Choroid plexus epithelial cell (primary cell): ENCODE measurements around the gene MAP2K1.
"Not testable (repeated sequence)": the region's sequence is repeated elsewhere in the genome, so short reads cannot be mapped to it uniquely, and the experiment has no call there.

Source experiments
- DNase-seq: peaks from one replicate; pipeline ENCODE4 v3.0.0-alpha.2; 2010; ENCODE audit warnings: low read depth
- H3K4me3 ChIP-seq: 2 replicates; pipeline ENCODE4 v1.5.1; 2011; ENCODE audit warnings: low read depth, mild to moderate bottlenecking, control low read depth, low read length, moderate library complexity
- CTCF ChIP-seq: conservative IDR thresholded peaks from 2 replicates; pipeline ENCODE4 v1.5.1; 2011; ENCODE audit warnings: low read depth, mild to moderate bottlenecking, control low read depth, inconsistent platforms, low read length, moderate library complexity

Gene MAP2K1

DNA sequence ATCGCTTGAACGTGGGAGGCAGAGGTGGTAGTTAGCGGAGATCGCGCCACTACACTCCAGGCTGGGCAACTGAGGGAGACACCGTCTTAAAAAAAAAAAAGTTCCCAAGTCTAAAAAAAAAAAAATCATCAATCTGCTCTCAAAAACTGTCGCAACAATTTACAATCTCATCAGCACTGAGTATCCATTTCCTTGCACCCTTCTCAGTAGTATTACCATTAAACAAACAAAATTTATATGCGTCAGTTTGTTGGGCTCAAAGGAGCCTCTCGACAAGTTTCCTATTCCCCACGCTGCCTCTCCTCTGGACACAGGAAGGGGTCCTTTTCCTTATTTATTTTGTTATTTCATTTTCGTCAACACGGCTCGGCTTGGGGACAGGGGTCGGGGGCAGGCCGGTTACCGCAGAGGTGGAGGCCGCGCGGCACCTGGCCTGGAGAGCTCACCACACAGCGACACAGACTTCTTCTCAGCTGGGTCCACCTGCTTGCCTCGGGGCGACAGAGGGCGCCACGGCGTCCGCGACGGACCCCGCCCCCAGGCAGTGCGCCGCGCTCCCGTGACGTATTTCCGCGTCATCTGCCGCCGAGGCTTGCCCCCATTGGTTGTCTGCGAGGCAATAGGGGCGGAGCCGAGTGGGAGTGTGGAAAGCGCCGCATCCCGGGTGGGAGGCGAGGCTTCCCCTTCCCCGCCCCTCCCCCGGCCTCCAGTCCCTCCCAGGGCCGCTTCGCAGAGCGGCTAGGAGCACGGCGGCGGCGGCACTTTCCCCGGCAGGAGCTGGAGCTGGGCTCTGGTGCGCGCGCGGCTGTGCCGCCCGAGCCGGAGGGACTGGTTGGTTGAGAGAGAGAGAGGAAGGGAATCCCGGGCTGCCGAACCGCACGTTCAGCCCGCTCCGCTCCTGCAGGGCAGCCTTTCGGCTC is at the start of gene MAP2K1:
MAP2K1 (plus strand) TSS at position 709 of the 920 bp plus-strand sequence. CDS start 436 bp downstream, outside the sequence.
- peak; percentile 97 for DNase-seq
- peak within 1 kb of the TSS; percentile 84 for H3K4me3 ChIP-seq
- peak; percentile 64 for TF ChIP-seq CTCF

GRCh38 chr15:66348530-66348929 is 38.2 kb upstream of the MAP2K1 start:
- H3K4me3 ChIP-seq, DNase-seq: not testable (repeated sequence)

DNA sequence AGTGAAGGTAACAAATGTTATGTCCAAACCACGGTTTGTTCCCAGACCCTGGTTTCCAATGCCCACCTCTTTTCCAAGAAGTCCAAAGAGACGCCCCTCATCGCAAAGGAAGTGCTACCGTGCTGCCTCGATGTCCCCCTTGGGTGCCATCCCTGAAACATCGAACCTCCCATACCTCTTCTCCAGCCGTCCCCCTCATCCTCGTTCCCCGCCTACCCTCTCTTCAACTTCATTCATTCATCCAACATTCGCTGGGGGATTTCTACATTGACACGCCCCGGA is 30.7 kb upstream of the MAP2K1 start:
- peak overlapping the region; percentile 85 for H3K4me3 ChIP-seq
- DNase-seq, result no peak
- no peak for TF ChIP-seq CTCF

DNA sequence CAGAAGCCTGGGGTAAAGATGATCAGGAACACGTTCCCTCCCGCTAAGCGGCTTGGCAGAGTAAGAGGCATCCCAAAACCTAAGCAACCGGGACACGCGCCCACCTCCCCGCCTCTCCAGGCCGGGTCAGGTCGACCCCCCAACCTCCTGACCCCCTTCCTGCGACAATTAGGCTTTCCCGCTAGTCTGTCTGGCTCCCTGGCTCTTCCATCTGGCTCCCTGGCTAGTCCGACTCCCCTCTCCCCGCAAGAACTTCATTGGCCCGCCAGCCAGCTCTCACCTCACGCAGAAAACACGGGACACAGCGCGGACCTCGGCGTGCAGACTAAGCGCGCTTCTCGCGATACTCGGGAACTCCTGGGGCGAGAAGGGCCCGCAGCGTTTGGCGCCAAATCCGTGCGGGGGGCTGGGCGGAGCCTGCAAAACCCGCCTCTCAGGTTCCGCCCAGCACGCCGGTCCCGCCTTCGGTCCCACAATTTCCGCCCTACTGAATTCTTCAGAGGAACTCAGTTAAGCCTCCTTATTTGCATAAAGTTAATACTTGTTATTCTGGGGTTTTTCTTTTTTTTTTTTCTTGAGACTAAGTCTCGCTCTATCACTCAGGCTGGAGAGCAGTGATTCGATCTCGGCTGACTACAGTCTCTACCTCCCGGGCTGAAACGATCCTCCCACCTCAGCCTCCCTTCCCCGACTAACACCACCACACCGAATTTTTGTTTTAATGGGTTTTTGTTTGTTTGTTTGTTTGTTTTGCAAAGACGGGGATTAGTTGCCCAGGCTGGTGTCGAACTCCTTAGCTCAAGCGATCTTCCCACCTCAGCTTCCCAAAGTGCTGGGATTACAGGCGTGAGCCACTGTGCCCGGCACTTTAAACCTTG is 30.1 kb upstream of the MAP2K1 start, which contains the start of gene TIPIN:
TIPIN (minus strand) TSS at position 327 of the 878 bp plus-strand sequence. CDS start 3,738 bp downstream, outside the sequence.
- peak within 1 kb of the TSS; percentile 85 for H3K4me3 ChIP-seq
- no peak for TF ChIP-seq CTCF
- peak; percentile 98 for DNase-seq

DNA sequence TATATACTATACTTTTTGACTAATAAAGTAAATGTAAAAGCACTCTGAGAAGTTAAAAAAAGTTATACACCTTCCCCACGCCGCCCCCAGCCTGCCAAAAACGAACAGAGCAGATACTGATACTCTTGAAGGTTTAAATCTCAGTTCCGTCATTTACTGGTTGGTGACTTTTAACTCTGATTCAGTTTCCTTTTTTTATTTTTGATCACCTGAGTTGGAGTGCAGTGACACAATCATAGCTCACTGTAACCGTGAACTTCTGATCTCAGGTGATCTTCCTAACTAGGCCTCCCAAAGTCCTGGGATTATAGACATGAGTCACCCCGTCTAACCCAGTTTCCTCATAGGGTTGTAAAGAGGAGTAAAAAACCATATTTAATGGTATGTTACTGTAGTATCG is 27.0 kb upstream of the MAP2K1 start:
- H3K4me3 ChIP-seq, result no peak overlapping the region
- DNase-seq, result no peak
- no peak for TF ChIP-seq CTCF

DNA sequence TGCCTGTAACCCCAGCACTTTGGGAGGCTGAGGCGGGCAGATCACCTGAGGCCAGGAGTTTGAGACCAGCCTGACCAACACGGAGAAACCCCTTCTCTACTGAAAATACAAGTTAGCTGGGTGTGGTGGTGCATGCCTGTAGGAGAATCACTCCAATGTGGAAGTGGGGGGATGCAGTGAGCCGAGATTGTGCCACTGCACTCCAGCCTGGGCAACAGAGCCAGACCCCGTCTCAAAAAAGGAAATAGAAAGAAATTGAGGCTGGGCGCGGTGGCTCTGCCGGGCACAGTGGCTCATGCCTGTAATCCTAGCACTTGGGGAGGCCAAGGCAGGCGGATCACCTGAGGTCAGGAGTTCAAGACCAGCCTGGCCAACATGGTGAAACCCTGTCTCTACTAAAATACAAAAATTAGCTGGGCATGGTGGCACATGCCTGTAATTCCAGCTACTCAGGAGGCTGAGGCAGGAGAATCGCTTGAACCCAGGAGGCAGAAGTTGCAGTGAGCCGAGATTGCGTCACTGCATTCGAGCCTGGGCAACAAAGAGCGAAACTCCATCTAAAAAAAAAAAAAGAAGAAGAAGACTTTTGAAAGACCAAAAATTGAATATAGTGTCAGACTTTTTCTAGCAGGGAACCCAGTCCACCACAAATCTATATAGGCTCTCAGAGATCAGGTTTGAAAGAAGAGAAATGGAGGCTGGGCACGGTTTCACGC is 24.8 kb upstream of the MAP2K1 start:
- H3K4me3 ChIP-seq, DNase-seq: not testable (repeated sequence)

GRCh38 chr15:66362776-66363175 is 23.9 kb upstream of the MAP2K1 start:
- no peak overlapping the region for H3K4me3 ChIP-seq
- no peak for DNase-seq
- no peak for TF ChIP-seq CTCF
